WERI-Rb-1 (cell line): Measurements from ENCODE around the gene MAP2K2.

Source experiments
- DNase-seq: peaks from one replicate; pipeline ENCODE4 v3.0.0-alpha.2; 2020
- H3K27ac ChIP-seq: fragments of 250-450 bp; sonication (Bioruptor Pico); 2 replicates; pipeline ENCODE4 v1.5.1; 2020; ENCODE audit warnings: mild to moderate bottlenecking, moderate library complexity
- H3K27me3 ChIP-seq: fragments of 250-450 bp; sonication (Bioruptor Pico); 2 replicates; pipeline ENCODE4 v1.5.1; 2021; ENCODE audit warnings: mild to moderate bottlenecking, low read depth, moderate library complexity; ENCODE audit not compliant: insufficient read depth, severe bottlenecking
- H3K36me3 ChIP-seq: fragments of 250-450 bp; sonication (Bioruptor Pico); 2 replicates; pipeline ENCODE4 v1.5.1; 2020; ENCODE audit warnings: mild to moderate bottlenecking, moderate library complexity
- H3K4me3 ChIP-seq: 2 replicates; pipeline ENCODE4 v1.5.1; 2011; ENCODE audit warnings: low read depth, mild to moderate bottlenecking, control low read depth, low read length
- H3K9me3 ChIP-seq: fragments of 250-450 bp; sonication (Bioruptor Pico); 2 replicates; pipeline ENCODE4 v1.5.1; 2021; ENCODE audit warnings: mild to moderate bottlenecking, moderate library complexity; ENCODE audit not compliant: severe bottlenecking
- CTCF ChIP-seq: IDR thresholded peaks from 2 replicates; pipeline ENCODE4 v1.5.1; 2011; ENCODE audit warnings: low read depth, mild to moderate bottlenecking, control low read depth, inconsistent platforms, low read length

The MAP2K2 gene

GRCh38 chr19:4062419-4063368, 61.2 kb downstream of the MAP2K2 start:
- DNase-seq, result peak; percentile 65
- no peak for TF ChIP-seq CTCF

GRCh38 chr19:4061683-4062418, 62.1 kb downstream of the MAP2K2 start:
- H3K27me3 ChIP-seq, result no peaks in the 10 kb centered on the region
- H3K36me3 ChIP-seq, result peaks cover 41% of the 10 kb centered on the region
- no peaks in the 10 kb centered on the region for H3K9me3 ChIP-seq
- peak; percentile 95 for DNase-seq
- H3K27ac ChIP-seq, result peak overlapping the region; percentile 98
- no peak for TF ChIP-seq CTCF
- H3K4me3 ChIP-seq, result peak overlapping the region; percentile 4

More at GRCh38 chr19:4062419-4063368, 61.2 kb downstream of the MAP2K2 start:
- H3K27ac ChIP-seq, result peak overlapping the region; percentile 98
- H3K27me3 ChIP-seq, result no peaks in the 10 kb centered on the region
- H3K36me3 ChIP-seq, result peaks cover 36% of the 10 kb centered on the region
- peak overlapping the region; percentile 52 for H3K4me3 ChIP-seq
- H3K9me3 ChIP-seq, result no peaks in the 10 kb centered on the region

- H3K36me3 ChIP-seq, result peaks cover 44% of the 10 kb centered on the region
- DNase-seq, result no peak
- peak overlapping the region; percentile 98 for H3K27ac ChIP-seq
- no peaks in the 10 kb centered on the region for H3K27me3 ChIP-seq
- no peaks in the 10 kb centered on the region for H3K9me3 ChIP-seq
- no peak for TF ChIP-seq CTCF
- no peak overlapping the region for H3K4me3 ChIP-seq
Measured at GRCh38 chr19:4061178-4061682, 62.7 kb downstream of the MAP2K2 start.

- H3K27me3 ChIP-seq, result no peaks in the 10 kb centered on the region
- DNase-seq, result no peak
- no peak overlapping the region for H3K4me3 ChIP-seq
- H3K36me3 ChIP-seq, result peaks cover 50% of the 10 kb centered on the region
- no peaks in the 10 kb centered on the region for H3K9me3 ChIP-seq
- TF ChIP-seq CTCF, result no peak
- peak overlapping the region; percentile 98 for H3K27ac ChIP-seq
Measured at GRCh38 chr19:4060621-4061177, 63.2 kb downstream of the MAP2K2 start.

- H3K4me3 ChIP-seq, result no peak overlapping the region
- H3K27me3 ChIP-seq, result no peaks in the 10 kb centered on the region
- H3K9me3 ChIP-seq, result no peaks in the 10 kb centered on the region
- TF ChIP-seq CTCF, result no peak
- H3K27ac ChIP-seq, result peak overlapping the region; percentile 98
- DNase-seq, result no peak
- H3K36me3 ChIP-seq, result peaks cover 56% of the 10 kb centered on the region
Measured at GRCh38 chr19:4059891-4060620, 63.9 kb downstream of the MAP2K2 start.
